B cell (primary cell): Measurements from ENCODE around the gene SASS6.

Experiments used
- CTCF ChIP-seq: fragments of 200-600 bp; IDR thresholded peaks from one replicate; pipeline ENCODE4 v1.8.0; 2022; ENCODE audit warnings: antibody characterized with exemption, mild to moderate bottlenecking
- EZH2 ChIP-seq: IDR thresholded peaks from 2 replicates; pipeline ENCODE4 v1.6.1; 2012; ENCODE audit warnings: borderline replicate concordance, low read depth, mild to moderate bottlenecking, moderate library complexity, low read length; ENCODE audit not compliant: insufficient read depth, poor library complexity, severe bottlenecking

GRCh38 chr1:100122177-100122576, 10.6 kb downstream of the SASS6 start:
- TF ChIP-seq CTCF (no peak), EZH2 (no peak)
